Gastroesophageal sphincter (tissue), 3 donors: ENCODE data around the gene HSD3B2.

Experiments
- CTCF ChIP-seq, 4 experiments: fragments of 200-600 bp in 2 of 4; fragments of 450-650 bp in 2 of 4; sonication (generic) in 1 of 4; IDR thresholded peaks; one replicate each; pipeline ENCODE4 v1.5.1; 2017 to 2019; ENCODE audit warnings: antibody characterized with exemption in 4 of 4, mild to moderate bottlenecking in 2 of 4, moderate library complexity in 2 of 4
- EP300 ChIP-seq: sonication (generic); formaldehyde crosslinking; IDR thresholded peaks from one replicate; pipeline ENCODE4 v1.6.1; 2017; ENCODE audit warnings: antibody characterized with exemption, mild to moderate bottlenecking
- POLR2AphosphoS5 ChIP-seq: sonication (generic); formaldehyde crosslinking; IDR thresholded peaks from one replicate; pipeline ENCODE4 v1.6.1; 2017; ENCODE audit warnings: antibody characterized with exemption

GRCh38 chr1:119390526-119390925, 24.4 kb upstream of the HSD3B2 start:
- no peak for TF ChIP-seq EP300
- TF ChIP-seq CTCF (IDR thresholded peaks at IDR 0.05): no peak
- TF ChIP-seq POLR2AphosphoS5: no peak
